Aorta (tissue), 5 donors: ENCODE measurements around the gene IPPK. TPM values are rescaled to one million over a fixed set of nuclear protein-coding genes. Genes with fewer than 3 reads are reported as not detected.

ENCODE experiments used
- ATAC-seq: fragments of 200-7000 bp; cut with Tn5 transposase; one replicate; pipeline ENCODE4 v1.9.1; 2022; ENCODE audit warnings: moderate library complexity; ENCODE audit not compliant: low FRiP score
- DNase-seq, 2 donors: peaks; one replicate each; pipeline ENCODE4 v3.0.0-alpha.2; 2020
- H3K27ac ChIP-seq, 2 donors: one replicate each; pipeline ENCODE4 v1.5.1; 2013; ENCODE audit warnings: low read length in 2 of 2, mild to moderate bottlenecking in 2 of 2, moderate library complexity in 2 of 2, control low read depth in 1 of 2, inconsistent platforms in 1 of 2, low read depth in 1 of 2
- H3K27me3 ChIP-seq, 2 donors: one replicate each; pipeline ENCODE4 v1.6.1; 2013; ENCODE audit warnings: control low read depth in 1 of 2, low read length in 1 of 2, mild to moderate bottlenecking in 1 of 2, moderate library complexity in 1 of 2; ENCODE audit not compliant: insufficient read depth in 2 of 2, control insufficient read depth in 1 of 2
- H3K36me3 ChIP-seq, 2 donors: one replicate each; pipeline ENCODE4 v1.6.1; 2013; ENCODE audit warnings: control low read depth in 1 of 2, low read length in 1 of 2, mild to moderate bottlenecking in 1 of 2; ENCODE audit not compliant: insufficient read depth in 2 of 2, control insufficient read depth in 1 of 2
- H3K4me1 ChIP-seq, 2 donors: one replicate each; pipeline ENCODE4 v1.6.1; 2013; ENCODE audit warnings: low read length in 2 of 2, control low read depth in 1 of 2, mild to moderate bottlenecking in 1 of 2, moderate library complexity in 1 of 2; ENCODE audit not compliant: insufficient read depth in 2 of 2, control insufficient read depth in 1 of 2
- H3K4me3 ChIP-seq, 2 donors: one replicate each; pipeline ENCODE4 v1.5.1; 2013; ENCODE audit warnings: low read length in 2 of 2, control low read depth in 1 of 2, mild to moderate bottlenecking in 1 of 2
- H3K9me3 ChIP-seq: one replicate; pipeline ENCODE4 v1.6.1; 2013; ENCODE audit warnings: mild to moderate bottlenecking, low read length; ENCODE audit not compliant: control insufficient read depth
- WGBS, 2 donors: extraction: QIAGEN DNeasy Blood & Tissue Kit; methylation state at CpG; one replicate each; pipeline ENCODE4 v1.1.7; 2013; 5-methylcytosine and 5-hydroxymethylcytosine counted together
- intact Hi-C, 2 donors: fragments of 100-400 bp; cut with DNase I; formaldehyde crosslinking; loops; one replicate each; pipeline versions ENCODE4 v1.14.2 to v1.15.0; 2022
- polyA plus RNA-seq, 2 donors: library from polyadenylated mRNA; stranded (reverse); fragments of 200-250 nt; gene quantifications; one replicate each; pipeline ENCODE4 v1.2.3, GENCODE V29; 2013
- total RNA-seq, 2 donors: library from RNA; stranded (reverse); fragmentation: NEBNext Ultra II Directional; extraction: Animal tissue kit (Norgen Biotek cat#: 25700); gene quantifications; one replicate each; pipeline ENCODE4 v1.2.1, GENCODE V29; 2021
- donor health status: healthy with polysubstance abuse.
- donor health status: Bipolar disorder and iron deficiency.
- donor health status: DM: no; HTN: no; CAD: no.
- donor health status: DM: no; HTN: no; CAD: no.
- donor health status: DM: yes; HTN: yes; CAD: no.

IPPK gene
- total and polyA plus RNA-seq, 4 donors = 2.5 to 12.1 (median 6.8) TPM

GRCh38 chr9:92707530-92707929 is 37.6 kb upstream of the IPPK start:
- H3K36me3 ChIP-seq = peaks cover 0 to 2% of the 10 kb centered on the region in 2 donors
- H3K9me3 ChIP-seq = no peaks in the 10 kb centered on the region
- H3K4me1 ChIP-seq = no peaks in the 10 kb centered on the region
- no peak for ATAC-seq
- no peak overlapping the region for H3K27ac ChIP-seq
- H3K27me3 ChIP-seq = no peaks in the 10 kb centered on the region
- H3K4me3 ChIP-seq = no peak overlapping the region
- intact Hi-C loops = no loop called here
- DNase-seq = no peak

- Histone ChIP-seq H3K36me3 (peaks cover 0 to 2% of the 10 kb centered on the region in 2 donors), H3K27me3 (no peaks in the 10 kb centered on the region), H3K4me1 (no peaks in the 10 kb centered on the region), H3K4me3 (no peak overlapping the region), H3K27ac (no peak overlapping the region), H3K9me3 (no peaks in the 10 kb centered on the region)
- 58% methylated on average over 3 of the region's 3 CpGs for WGBS, 2 donors
- DNase-seq (peak in 1 of 2 donors; percentile 45), ATAC-seq (no peak)
- intact Hi-C loops = no loop called here
Observed at GRCh38 chr9:92706218-92706940, 36.4 kb upstream of the IPPK start.

GRCh38 chr9:92704528-92704927 is 34.6 kb upstream of the IPPK start:
- no peak for ATAC-seq

GRCh38 chr9:92696619-92697018 is 26.7 kb upstream of the IPPK start:
- ATAC-seq = no peak
- Histone ChIP-seq H3K4me3 (no peak overlapping the region), H3K27ac (no peak overlapping the region), H3K36me3 (no peaks in the 10 kb centered on the region), H3K9me3 (no peaks in the 10 kb centered on the region), H3K27me3 (no peaks in the 10 kb centered on the region), H3K4me1 (no peaks in the 10 kb centered on the region)
- intact Hi-C loops = no loop called here
- 47 to 68% methylated on average over 1 of the region's 1 CpG for WGBS, 2 donors
- no peak for DNase-seq

More at GRCh38 chr9:92704528-92704927, 34.6 kb upstream of the IPPK start:
- Histone ChIP-seq H3K36me3 (no peaks in the 10 kb centered on the region), H3K27me3 (no peaks in the 10 kb centered on the region), H3K9me3 (no peaks in the 10 kb centered on the region), H3K4me1 (no peaks in the 10 kb centered on the region), H3K27ac (no peak overlapping the region), H3K4me3 (no peak overlapping the region)
- no peak for DNase-seq
- intact Hi-C loops = no loop called here
- WGBS, 2 donors = 78 to 82% methylated on average over 2 of the region's 2 CpGs

- ATAC-seq = no peak
Observed at GRCh38 chr9:92686954-92687353, 17.0 kb upstream of the IPPK start.

GRCh38 chr9:92685022-92685421 is 15.1 kb upstream of the IPPK start:
- Histone ChIP-seq H3K4me3 (no peak overlapping the region), H3K4me1 (no peaks in the 10 kb centered on the region), H3K27ac (no peak overlapping the region), H3K9me3 (no peaks in the 10 kb centered on the region), H3K27me3 (no peaks in the 10 kb centered on the region), H3K36me3 (no peaks in the 10 kb centered on the region)
- no peak for ATAC-seq
- 76 to 78% methylated on average over 5 of the region's 5 CpGs for WGBS, 2 donors
- intact Hi-C loops = no loop called here
- no peak for DNase-seq

More at GRCh38 chr9:92686954-92687353, 17.0 kb upstream of the IPPK start:
- H3K9me3 ChIP-seq = no peaks in the 10 kb centered on the region
- intact Hi-C loops = no loop called here
- H3K4me3 ChIP-seq = no peak overlapping the region
- 71 to 72% methylated on average over 3 of the region's 3 CpGs for WGBS, 2 donors
- no peaks in the 10 kb centered on the region for H3K4me1 ChIP-seq
- DNase-seq = no peak
- H3K27ac ChIP-seq = no peak overlapping the region
- no peaks in the 10 kb centered on the region for H3K27me3 ChIP-seq
- no peaks in the 10 kb centered on the region for H3K36me3 ChIP-seq

- no peaks in the 10 kb centered on the region for H3K27me3 ChIP-seq
- DNase-seq (no peak), ATAC-seq (no peak)
- no peaks in the 10 kb centered on the region for H3K4me1 ChIP-seq
- WGBS, 2 donors = 95 to 96% methylated on average over 8 of the region's 8 CpGs
- intact Hi-C loops = no loop called here
- H3K36me3 ChIP-seq = no peaks in the 10 kb centered on the region
- no peak overlapping the region for H3K4me3 ChIP-seq
- no peaks in the 10 kb centered on the region for H3K9me3 ChIP-seq
- H3K27ac ChIP-seq = no peak overlapping the region
Observed at GRCh38 chr9:92682269-92682668, 12.3 kb upstream of the IPPK start.

- no peaks in the 10 kb centered on the region for H3K4me1 ChIP-seq
- WGBS, 2 donors = 75 to 76% methylated on average over 12 of the region's 12 CpGs
- ATAC-seq (no peak), DNase-seq (peak in 1 of 2 donors; percentile 75)
- no peak overlapping the region for H3K27ac ChIP-seq
- H3K27me3 ChIP-seq = no peaks in the 10 kb centered on the region
- intact Hi-C loops = no loop called here
- H3K36me3 ChIP-seq = no peaks in the 10 kb centered on the region
- no peak overlapping the region for H3K4me3 ChIP-seq
- H3K9me3 ChIP-seq = no peaks in the 10 kb centered on the region
Observed at GRCh38 chr9:92680166-92681119, 10.5 kb upstream of the IPPK start.
